Aorta (tissue), 5 donors: ENCODE results near the gene CDPF1. TPM values are rescaled to one million over a fixed set of nuclear protein-coding genes. Genes with fewer than 3 reads are reported as not detected.

Experiments
- ATAC-seq: fragments of 200-7000 bp; cut with Tn5 transposase; one replicate; pipeline ENCODE4 v1.9.1; 2022; ENCODE audit warnings: moderate library complexity; ENCODE audit not compliant: low FRiP score
- DNase-seq, 2 donors: peaks; one replicate each; pipeline ENCODE4 v3.0.0-alpha.2; 2020
- H3K27ac ChIP-seq, 2 donors: one replicate each; pipeline ENCODE4 v1.5.1; 2013; ENCODE audit warnings: low read length in 2 of 2, mild to moderate bottlenecking in 2 of 2, moderate library complexity in 2 of 2, control low read depth in 1 of 2, inconsistent platforms in 1 of 2, low read depth in 1 of 2
- H3K27me3 ChIP-seq, 2 donors: one replicate each; pipeline ENCODE4 v1.6.1; 2013; ENCODE audit warnings: control low read depth in 1 of 2, low read length in 1 of 2, mild to moderate bottlenecking in 1 of 2, moderate library complexity in 1 of 2; ENCODE audit not compliant: insufficient read depth in 2 of 2, control insufficient read depth in 1 of 2
- H3K36me3 ChIP-seq, 2 donors: one replicate each; pipeline ENCODE4 v1.6.1; 2013; ENCODE audit warnings: control low read depth in 1 of 2, low read length in 1 of 2, mild to moderate bottlenecking in 1 of 2; ENCODE audit not compliant: insufficient read depth in 2 of 2, control insufficient read depth in 1 of 2
- H3K4me1 ChIP-seq, 2 donors: one replicate each; pipeline ENCODE4 v1.6.1; 2013; ENCODE audit warnings: low read length in 2 of 2, control low read depth in 1 of 2, mild to moderate bottlenecking in 1 of 2, moderate library complexity in 1 of 2; ENCODE audit not compliant: insufficient read depth in 2 of 2, control insufficient read depth in 1 of 2
- H3K4me3 ChIP-seq, 2 donors: one replicate each; pipeline ENCODE4 v1.5.1; 2013; ENCODE audit warnings: low read length in 2 of 2, control low read depth in 1 of 2, mild to moderate bottlenecking in 1 of 2
- H3K9me3 ChIP-seq: one replicate; pipeline ENCODE4 v1.6.1; 2013; ENCODE audit warnings: mild to moderate bottlenecking, low read length; ENCODE audit not compliant: control insufficient read depth
- WGBS, 2 donors: extraction: QIAGEN DNeasy Blood & Tissue Kit; methylation state at CpG; one replicate each; pipeline ENCODE4 v1.1.7; 2013; 5-methylcytosine and 5-hydroxymethylcytosine counted together
- intact Hi-C, 2 donors: fragments of 100-400 bp; cut with DNase I; formaldehyde crosslinking; loops; one replicate each; pipeline versions ENCODE4 v1.14.2 to v1.15.0; 2022
- polyA plus RNA-seq, 2 donors: library from polyadenylated mRNA; stranded (reverse); fragments of 200-250 nt; gene quantifications; one replicate each; pipeline ENCODE4 v1.2.3, GENCODE V29; 2013
- total RNA-seq, 2 donors: library from RNA; stranded (reverse); fragmentation: NEBNext Ultra II Directional; extraction: Animal tissue kit (Norgen Biotek cat#: 25700); gene quantifications; one replicate each; pipeline ENCODE4 v1.2.1, GENCODE V29; 2021
- donor health status: healthy with polysubstance abuse.
- donor health status: Bipolar disorder and iron deficiency.
- donor health status: DM: no; HTN: no; CAD: no.
- donor health status: DM: no; HTN: no; CAD: no.
- donor health status: DM: yes; HTN: yes; CAD: no.

CDPF1 gene
- total and polyA plus RNA-seq, 4 donors, result 4.1 to 17.8 (median 9.9) TPM

DNA sequence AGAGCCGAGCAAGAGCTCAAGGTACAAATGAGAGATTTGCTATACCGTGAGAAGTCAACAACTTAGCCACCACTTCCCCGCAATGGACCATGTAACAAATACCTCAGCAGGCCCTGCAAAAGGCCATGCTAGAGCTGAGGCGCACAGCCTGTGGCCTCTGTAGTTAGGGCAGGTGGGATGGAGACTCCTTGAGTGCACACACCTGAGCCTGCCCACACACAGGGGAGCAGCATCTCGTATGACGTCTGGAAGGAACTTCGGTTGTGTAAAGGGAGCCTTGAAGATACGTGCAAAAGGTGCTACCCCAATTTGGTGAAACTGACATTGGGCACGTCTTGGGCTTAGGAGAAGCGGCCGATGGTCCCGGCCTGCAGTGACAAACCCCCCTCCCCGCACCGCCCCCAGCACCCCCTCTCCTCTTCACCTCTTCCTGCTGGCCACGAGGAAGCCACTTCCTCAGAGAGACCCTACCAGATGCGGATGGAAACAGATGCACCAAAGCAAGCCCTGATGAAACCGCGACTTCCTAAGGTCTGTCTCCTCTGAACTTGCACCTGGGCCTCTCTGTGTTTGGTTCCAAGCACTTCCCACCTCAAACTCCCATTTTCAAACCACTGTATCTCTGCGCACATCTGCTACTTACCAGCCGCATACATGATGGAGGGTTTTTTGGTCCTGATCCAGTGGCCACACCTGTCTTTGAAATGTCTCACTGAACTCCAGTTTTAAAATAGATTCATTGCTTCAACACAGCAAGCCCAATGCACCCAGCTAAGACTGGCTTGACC, 10.6 kb downstream of the CDPF1 start:
- Histone ChIP-seq H3K36me3 (peaks cover 0 to 1% of the 10 kb centered on the region in 2 donors), H3K4me1 (no peaks in the 10 kb centered on the region), H3K27ac (no peak overlapping the region), H3K9me3 (no peaks in the 10 kb centered on the region), H3K4me3 (no peak overlapping the region), H3K27me3 (no peaks in the 10 kb centered on the region)
- intact Hi-C loops, result loop anchor here in 1 of 2 donors (10.0 kb wide), 1 partner anchor 85 kb away; the partner anchor contains the start of gene PPARA
- WGBS, 2 donors, result 90 to 92% methylated on average over 20 of the region's 20 CpGs
- ATAC-seq, result no peak
- DNase-seq, result no peak

DNA sequence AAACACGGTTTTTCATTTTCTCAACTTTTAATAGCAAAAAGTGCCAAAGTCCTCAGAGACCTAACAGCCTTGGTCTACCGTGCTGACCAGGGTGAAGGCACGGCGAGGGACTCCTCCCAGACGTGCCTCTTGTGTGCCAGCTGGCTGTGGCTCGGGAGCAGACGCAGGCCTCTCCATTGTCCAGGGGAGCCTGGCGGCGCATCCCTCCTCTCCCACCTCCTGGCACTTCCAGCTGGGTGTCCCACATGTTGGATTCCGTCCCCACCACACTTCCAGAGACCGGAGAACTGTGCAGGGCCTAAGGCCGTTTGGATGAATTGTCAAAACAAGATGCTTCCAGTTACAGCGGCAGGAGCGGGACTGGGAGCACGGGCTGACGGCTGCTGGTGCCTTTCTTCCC, 11.6 kb downstream of the CDPF1 start:
- H3K27me3 ChIP-seq, result no peaks in the 10 kb centered on the region
- 78 to 89% methylated on average over 16 of the region's 16 CpGs for WGBS, 2 donors
- H3K36me3 ChIP-seq, result peaks cover 0 to 1% of the 10 kb centered on the region in 2 donors
- ATAC-seq, result no peak
- no peaks in the 10 kb centered on the region for H3K4me1 ChIP-seq
- H3K27ac ChIP-seq, result no peak overlapping the region
- H3K4me3 ChIP-seq, result no peak overlapping the region
- H3K9me3 ChIP-seq, result no peaks in the 10 kb centered on the region
- no peak for DNase-seq
- intact Hi-C loops, result no loop called here

DNA sequence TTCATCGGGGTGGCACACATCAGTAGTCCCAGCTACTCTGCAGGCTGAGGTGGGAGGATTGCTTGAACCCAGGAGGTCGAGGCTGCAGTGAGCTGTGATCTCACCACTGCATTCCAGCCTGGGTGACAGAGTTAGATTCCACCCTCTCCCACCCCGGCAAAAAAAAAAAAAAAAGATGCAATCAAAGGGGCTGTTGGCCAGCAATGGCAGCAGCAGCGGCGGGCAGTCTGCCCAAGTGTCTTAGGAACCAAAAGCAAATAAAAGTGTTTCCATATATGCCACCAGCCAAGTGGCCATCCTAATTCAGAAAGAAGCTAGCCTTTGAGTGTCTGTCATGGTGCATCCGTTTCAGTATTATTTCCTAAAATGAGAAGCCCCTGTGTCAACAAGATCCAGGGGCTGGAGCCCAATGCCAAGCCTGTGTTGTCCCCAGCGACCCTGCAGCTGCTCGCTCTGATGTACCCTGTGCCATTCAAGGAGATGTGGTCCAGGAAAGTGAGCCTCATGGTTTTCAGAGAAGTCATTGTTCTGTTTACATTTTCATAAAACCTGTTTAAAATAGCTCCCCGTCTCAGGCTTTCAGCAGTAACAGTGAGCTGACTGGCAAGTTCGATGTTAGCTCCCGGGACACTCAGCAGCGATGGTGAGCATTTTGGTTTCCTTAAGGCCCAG, 12.5 kb downstream of the CDPF1 start:
- DNase-seq (no peak), ATAC-seq (no peak)
- Histone ChIP-seq H3K27ac (no peak overlapping the region), H3K27me3 (no peaks in the 10 kb centered on the region), H3K36me3 (peaks cover 0 to 1% of the 10 kb centered on the region in 2 donors), H3K4me3 (no peak overlapping the region), H3K4me1 (no peaks in the 10 kb centered on the region), H3K9me3 (no peaks in the 10 kb centered on the region)
- WGBS, 2 donors, result 69 to 72% methylated on average over 12 of the region's 12 CpGs
- intact Hi-C loops, result no loop called here

DNA sequence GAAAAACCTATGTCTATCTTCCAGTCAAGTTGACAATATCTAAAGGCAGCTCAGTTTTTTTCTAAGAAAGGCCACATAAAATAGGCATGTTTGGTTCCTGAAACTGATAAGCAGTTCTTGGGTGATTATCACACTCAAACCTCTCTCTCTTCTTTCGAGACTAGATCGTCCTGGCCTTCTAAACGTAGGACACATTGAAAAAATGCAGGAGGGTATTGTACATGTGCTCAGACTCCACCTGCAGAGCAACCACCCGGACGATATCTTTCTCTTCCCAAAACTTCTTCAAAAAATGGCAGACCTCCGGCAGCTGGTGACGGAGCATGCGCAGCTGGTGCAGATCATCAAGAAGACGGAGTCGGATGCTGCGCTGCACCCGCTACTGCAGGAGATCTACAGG, 15.1 kb downstream of the CDPF1 start:
- DNase-seq (no peak), ATAC-seq (no peak)
- 95% methylated on average over 12 of the region's 12 CpGs for WGBS, 2 donors
- intact Hi-C loops, result no loop called here
- H3K27ac ChIP-seq, result no peak overlapping the region
- no peaks in the 10 kb centered on the region for H3K9me3 ChIP-seq
- H3K27me3 ChIP-seq, result no peaks in the 10 kb centered on the region
- H3K36me3 ChIP-seq, result peaks cover 0 to 6% of the 10 kb centered on the region in 2 donors
- H3K4me1 ChIP-seq, result no peaks in the 10 kb centered on the region
- H3K4me3 ChIP-seq, result no peak overlapping the region

DNA sequence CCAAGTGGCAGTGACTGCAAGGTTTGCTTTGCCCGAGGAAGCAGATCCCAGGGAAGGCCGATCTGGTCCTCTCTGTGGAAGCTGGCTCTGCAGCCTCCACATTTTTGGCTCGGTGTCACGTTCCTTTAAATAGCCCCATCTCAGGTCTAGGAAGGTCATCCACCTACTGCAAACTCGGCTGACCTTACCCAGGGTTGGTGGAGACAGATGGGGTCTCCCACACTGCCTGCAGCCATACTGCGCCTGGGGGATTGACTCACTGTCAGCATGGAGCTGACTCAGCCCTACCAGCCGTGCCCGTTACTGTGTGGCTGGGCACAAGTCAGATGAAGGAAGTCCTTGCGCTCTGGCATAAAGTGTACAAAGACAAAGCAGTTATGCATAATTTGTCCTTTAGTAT, 16.9 kb downstream of the CDPF1 start:
- H3K4me1 ChIP-seq, result no peaks in the 10 kb centered on the region
- DNase-seq (peak; percentile 86 to 87), ATAC-seq (peak; percentile 74)
- no peaks in the 10 kb centered on the region for H3K27me3 ChIP-seq
- H3K4me3 ChIP-seq, result no peak overlapping the region
- no peaks in the 10 kb centered on the region for H3K9me3 ChIP-seq
- intact Hi-C loops, result no loop called here
- 2 to 3% methylated on average over 9 of the region's 9 CpGs for WGBS, 2 donors
- H3K27ac ChIP-seq, result no peak overlapping the region
- peaks cover 0 to 6% of the 10 kb centered on the region in 2 donors for H3K36me3 ChIP-seq

DNA sequence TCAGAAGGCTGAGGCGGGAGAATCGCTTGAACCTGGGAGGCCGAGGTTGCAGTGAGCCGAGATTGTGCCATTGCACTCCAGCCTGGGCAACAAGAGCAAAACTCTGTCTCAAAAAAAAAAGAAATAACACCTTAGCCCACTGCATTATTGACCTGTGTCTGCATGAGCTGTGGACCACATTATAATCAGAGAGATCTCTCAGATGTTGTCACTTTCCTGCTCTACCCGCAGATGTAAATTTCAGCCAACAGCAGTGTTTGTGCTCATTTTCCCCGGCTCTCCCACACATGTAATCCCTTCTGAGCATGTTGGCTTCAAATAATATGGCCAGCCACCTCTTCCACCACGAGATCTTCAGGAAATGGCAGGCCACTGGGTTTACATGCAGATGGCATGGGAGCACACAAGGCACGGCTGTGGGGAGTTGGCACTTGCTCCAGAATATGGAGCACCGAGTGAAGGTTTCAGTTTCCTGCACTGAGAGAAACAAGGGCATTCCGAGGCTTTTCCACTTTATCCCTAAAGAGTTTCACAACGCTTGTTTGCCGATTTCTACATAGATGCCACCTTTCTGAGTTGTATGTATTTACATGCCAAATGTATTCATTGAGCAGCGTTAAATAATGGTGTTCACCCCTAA, 19.7 kb downstream of the CDPF1 start:
- 88 to 91% methylated on average over 13 of the region's 13 CpGs for WGBS, 2 donors
- Histone ChIP-seq H3K4me3 (no peak overlapping the region), H3K36me3 (peaks cover 0 to 8% of the 10 kb centered on the region in 2 donors), H3K9me3 (no peaks in the 10 kb centered on the region), H3K4me1 (no peaks in the 10 kb centered on the region), H3K27ac (no peak overlapping the region), H3K27me3 (no peaks in the 10 kb centered on the region)
- DNase-seq, result no peak
- intact Hi-C loops, result no loop called here
- ATAC-seq, result no peak

DNA sequence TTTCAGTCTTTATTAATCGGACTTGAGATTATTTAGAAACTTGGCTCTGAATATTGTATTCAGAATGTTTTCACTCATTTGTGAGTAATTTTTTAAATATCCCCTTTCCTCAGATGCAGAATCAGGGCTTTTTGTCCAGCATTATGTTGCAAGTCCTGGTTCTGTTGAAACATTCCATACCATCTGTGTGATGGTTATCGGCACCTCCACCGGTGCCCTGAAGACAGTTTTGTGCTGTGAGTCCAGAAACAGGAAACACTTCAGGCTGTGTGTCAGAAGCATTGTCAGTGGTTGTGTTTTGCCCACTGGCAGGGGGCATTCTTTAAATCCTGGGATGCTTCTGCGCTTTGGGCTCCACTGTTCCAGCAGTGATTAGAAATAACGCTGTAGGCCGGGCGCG, 20.4 kb downstream of the CDPF1 start:
- WGBS, 2 donors, result 91 to 92% methylated on average over 8 of the region's 8 CpGs
- no peak for ATAC-seq
- no peak for DNase-seq
- intact Hi-C loops, result no loop called here
- peaks cover 0 to 6% of the 10 kb centered on the region in 2 donors for H3K36me3 ChIP-seq
- H3K4me1 ChIP-seq, result no peaks in the 10 kb centered on the region
- H3K27me3 ChIP-seq, result no peaks in the 10 kb centered on the region
- no peak overlapping the region for H3K27ac ChIP-seq
- no peaks in the 10 kb centered on the region for H3K9me3 ChIP-seq
- H3K4me3 ChIP-seq, result no peak overlapping the region

DNA sequence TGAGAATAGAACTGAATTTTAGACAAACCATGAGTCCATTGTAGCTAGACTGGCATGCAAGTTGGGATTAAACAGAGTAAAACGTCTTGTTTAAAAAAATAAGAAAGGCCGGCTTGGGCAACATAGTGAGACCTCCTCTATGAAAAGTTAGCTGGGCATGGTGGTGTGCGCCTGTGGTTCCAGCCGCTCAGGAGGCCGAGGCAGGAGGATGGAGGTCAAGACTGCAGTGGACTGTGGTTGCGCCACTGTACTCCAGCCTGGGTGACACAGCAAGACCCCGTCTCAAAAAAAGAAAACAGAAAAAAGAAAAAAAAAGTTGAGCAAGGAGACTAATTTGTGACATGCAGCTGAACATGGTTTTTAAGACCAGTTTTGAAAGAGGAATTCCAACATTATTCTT, 23.5 kb downstream of the CDPF1 start:
- no peak overlapping the region for H3K27ac ChIP-seq
- 90 to 91% methylated on average over 7 of the region's 7 CpGs for WGBS, 2 donors
- no peaks in the 10 kb centered on the region for H3K27me3 ChIP-seq
- H3K4me1 ChIP-seq, result no peaks in the 10 kb centered on the region
- no peak overlapping the region for H3K4me3 ChIP-seq
- peaks cover 0 to 5% of the 10 kb centered on the region in 2 donors for H3K36me3 ChIP-seq
- no peak for DNase-seq
- no peak for ATAC-seq
- H3K9me3 ChIP-seq, result no peaks in the 10 kb centered on the region
- intact Hi-C loops, result no loop called here
